Subcutaneous adipose tissue (tissue), 4 donors: Measurements from ENCODE around the gene PLAAT1. TPM values are rescaled to one million over a fixed set of nuclear protein-coding genes. Genes with fewer than 3 reads are reported as not detected.

ENCODE experiments used
- total RNA-seq, 4 donors: library from RNA; depleted of rRNA; stranded (reverse); fragments of >200 nt; gene quantifications; one replicate each; pipeline ENCODE4 v1.1.0, GENCODE V29; 2016
- TF ChIP-seq, protein P1 (sequence below): fragments of 450-650 bp; IDR thresholded peaks from one replicate; pipeline ENCODE4 v1.5.1; 2016; ENCODE audit warnings: low read depth, mild to moderate bottlenecking, control low read depth, antibody characterized with exemption, moderate library complexity

The PLAAT1 gene
- 1 to 10 TPM in 1 of 4 donors, under 1 TPM in 1, not detected in 2; 0.66 to 1.8 TPM for total RNA-seq

GRCh38 chr3:193240850-193241706, at the start of gene PLAAT1:
PLAAT1 (plus strand) TSS chr3:193241222; CDS start chr3:193255651, 14,429 bp downstream.
- TF ChIP-seq, protein P1, sequence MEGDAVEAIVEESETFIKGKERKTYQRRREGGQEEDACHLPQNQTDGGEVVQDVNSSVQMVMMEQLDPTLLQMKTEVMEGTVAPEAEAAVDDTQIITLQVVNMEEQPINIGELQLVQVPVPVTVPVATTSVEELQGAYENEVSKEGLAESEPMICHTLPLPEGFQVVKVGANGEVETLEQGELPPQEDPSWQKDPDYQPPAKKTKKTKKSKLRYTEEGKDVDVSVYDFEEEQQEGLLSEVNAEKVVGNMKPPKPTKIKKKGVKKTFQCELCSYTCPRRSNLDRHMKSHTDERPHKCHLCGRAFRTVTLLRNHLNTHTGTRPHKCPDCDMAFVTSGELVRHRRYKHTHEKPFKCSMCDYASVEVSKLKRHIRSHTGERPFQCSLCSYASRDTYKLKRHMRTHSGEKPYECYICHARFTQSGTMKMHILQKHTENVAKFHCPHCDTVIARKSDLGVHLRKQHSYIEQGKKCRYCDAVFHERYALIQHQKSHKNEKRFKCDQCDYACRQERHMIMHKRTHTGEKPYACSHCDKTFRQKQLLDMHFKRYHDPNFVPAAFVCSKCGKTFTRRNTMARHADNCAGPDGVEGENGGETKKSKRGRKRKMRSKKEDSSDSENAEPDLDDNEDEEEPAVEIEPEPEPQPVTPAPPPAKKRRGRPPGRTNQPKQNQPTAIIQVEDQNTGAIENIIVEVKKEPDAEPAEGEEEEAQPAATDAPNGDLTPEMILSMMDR = no peak

DNA sequence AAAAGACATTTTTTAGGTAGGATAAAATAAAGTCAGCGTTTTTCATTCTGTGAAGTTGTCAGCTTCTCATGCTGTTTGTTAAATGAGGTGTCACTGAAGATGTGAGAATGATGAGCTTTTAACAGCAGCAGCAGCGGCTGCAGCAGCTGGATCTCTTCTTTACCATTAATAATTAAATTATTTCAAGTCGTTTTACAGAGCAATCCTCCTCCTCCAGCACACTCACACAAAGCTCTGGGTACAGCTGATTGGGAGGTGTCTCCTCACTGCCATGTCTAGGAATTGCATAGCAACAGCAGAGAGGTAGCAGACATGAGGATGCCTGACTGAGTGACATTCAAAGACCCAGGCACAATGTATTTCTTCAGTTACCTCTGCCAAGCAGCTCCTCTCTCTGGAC, 46.7 kb upstream of the PLAAT1 start:
- TF ChIP-seq, protein P1 = no peak

GRCh38 chr3:193196746-193197145, 44.3 kb upstream of the PLAAT1 start:
- TF ChIP-seq, protein P1 = no peak

GRCh38 chr3:193207290-193208273, 33.4 kb upstream of the PLAAT1 start:
- TF ChIP-seq, protein P1 = no peak

- TF ChIP-seq, protein P1 = no peak
Measured at GRCh38 chr3:193210618-193211017, 30.4 kb upstream of the PLAAT1 start.

GRCh38 chr3:193211173-193211572, 29.8 kb upstream of the PLAAT1 start:
- TF ChIP-seq, protein P1 = no peak

DNA sequence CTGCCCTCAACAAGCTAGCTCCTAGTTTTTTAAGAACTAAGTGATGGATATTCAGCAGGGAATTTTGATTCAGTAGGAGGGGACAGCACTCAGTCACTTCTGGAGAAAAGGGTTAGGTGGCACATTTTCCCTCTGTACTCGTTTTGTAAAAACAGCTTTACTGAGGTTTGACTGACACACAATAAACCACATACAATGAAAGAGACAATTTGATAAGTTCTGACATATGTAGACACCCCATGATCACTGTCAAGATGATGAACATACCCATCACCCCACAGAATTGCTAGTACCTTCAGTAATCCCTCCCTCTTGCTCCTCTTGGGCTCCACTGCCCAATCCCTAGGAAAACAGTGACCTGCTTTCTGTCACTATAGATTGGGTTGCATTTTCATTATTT, 29.0 kb upstream of the PLAAT1 start:
- TF ChIP-seq, protein P1 = no peak
